SJSA1 (cell line): Measurements from ENCODE around the gene PHKG2. TPM values are rescaled to one million over a fixed set of nuclear protein-coding genes. Genes with fewer than 3 reads are reported as not detected.

ENCODE experiments used
- DNase-seq, 2 experiments: peaks; one replicate each; pipeline ENCODE4 v3.0.0-alpha.2; 2015 to 2020; ENCODE audit warnings: low spot score in 2 of 2, low read depth in 1 of 2
- H3K27ac ChIP-seq: fragments of 250-450 bp; sonication (Bioruptor Pico); 2 replicates; pipeline ENCODE4 v1.5.1; 2020; ENCODE audit warnings: mild to moderate bottlenecking, moderate library complexity
- H3K27me3 ChIP-seq: fragments of 250-450 bp; sonication (Bioruptor Pico); replicated peaks from 2 replicates; pipeline ENCODE4 v1.5.1; 2020; ENCODE audit warnings: mild to moderate bottlenecking, moderate library complexity
- H3K36me3 ChIP-seq: fragments of 250-450 bp; sonication (Bioruptor Pico); 2 replicates; pipeline ENCODE4 v1.5.1; 2020; ENCODE audit warnings: mild to moderate bottlenecking
- H3K4me1 ChIP-seq: fragments of 250-450 bp; sonication (Bioruptor Pico); replicated peaks from 2 replicates; pipeline ENCODE4 v1.6.1; 2021; ENCODE audit warnings: mild to moderate bottlenecking
- H3K4me3 ChIP-seq: fragments of 250-450 bp; sonication (Bioruptor Pico); 2 replicates; pipeline ENCODE4 v1.5.1; 2020; ENCODE audit warnings: mild to moderate bottlenecking
- H3K9me3 ChIP-seq: fragments of 250-450 bp; sonication (Bioruptor Pico); replicated peaks from 2 replicates; pipeline ENCODE4 v1.5.1; 2020; ENCODE audit warnings: mild to moderate bottlenecking
- total RNA-seq: library from RNA; depleted of rRNA; stranded (reverse); fragments of >200 nt; shearing (Covaris generic); gene quantifications from 2 replicates; pipeline ENCODE4 v1.2.3, GENCODE V29; 2014

The PHKG2 gene
- total RNA-seq, 1 experiment from 2014 or later, result 35.3 TPM

- Histone ChIP-seq H3K27ac (no peak overlapping the region), H3K36me3 (peaks cover 85% of the 10 kb centered on the region)
These were observed 9.0 kb upstream of the PHKG2 start for GRCh38 chr16:30738984-30739951.

GRCh38 chr16:30740364-30741251 lies 7.6 kb upstream of the PHKG2 start:
- no peak overlapping the region for H3K4me3 ChIP-seq
- DNase-seq, result peak; percentile 28 to 67

More at GRCh38 chr16:30738984-30739951, 9.0 kb upstream of the PHKG2 start:
- H3K9me3 ChIP-seq, result no peaks in the 10 kb centered on the region
- no peaks in the 10 kb centered on the region for H3K27me3 ChIP-seq
- no peak overlapping the region for H3K4me3 ChIP-seq
- no peak for DNase-seq
- H3K4me1 ChIP-seq, result peaks cover 24% of the 10 kb centered on the region

GRCh38 chr16:30741461-30741914 lies 6.7 kb upstream of the PHKG2 start:
- Histone ChIP-seq H3K36me3 (peaks cover 74% of the 10 kb centered on the region), H3K9me3 (no peaks in the 10 kb centered on the region), H3K4me3 (no peak overlapping the region), H3K27ac (peak overlapping the region; percentile 68), H3K4me1 (peaks cover 24% of the 10 kb centered on the region), H3K27me3 (no peaks in the 10 kb centered on the region)
- DNase-seq, result peak; percentile 73 to 81

More at GRCh38 chr16:30740364-30741251, 7.6 kb upstream of the PHKG2 start:
- Histone ChIP-seq H3K36me3 (peaks cover 83% of the 10 kb centered on the region), H3K4me1 (peaks cover 24% of the 10 kb centered on the region), H3K27me3 (no peaks in the 10 kb centered on the region), H3K9me3 (no peaks in the 10 kb centered on the region), H3K27ac (peak overlapping the region; percentile 68)

- Histone ChIP-seq H3K27me3 (no peaks in the 10 kb centered on the region), H3K4me1 (peaks cover 30% of the 10 kb centered on the region), H3K9me3 (no peaks in the 10 kb centered on the region), H3K36me3 (peaks cover 52% of the 10 kb centered on the region), H3K27ac (no peak overlapping the region), H3K4me3 (no peak overlapping the region)
- DNase-seq, result no peak
These were observed 4.5 kb upstream of the PHKG2 start for GRCh38 chr16:30743716-30744115.

GRCh38 chr16:30744183-30744582 lies 4.0 kb upstream of the PHKG2 start:
- peaks cover 31% of the 10 kb centered on the region for H3K4me1 ChIP-seq
- H3K9me3 ChIP-seq, result no peaks in the 10 kb centered on the region
- no peaks in the 10 kb centered on the region for H3K27me3 ChIP-seq
- H3K4me3 ChIP-seq, result no peak overlapping the region
- H3K36me3 ChIP-seq, result peaks cover 48% of the 10 kb centered on the region
- DNase-seq, result no peak
- no peak overlapping the region for H3K27ac ChIP-seq

- Histone ChIP-seq H3K4me3 (no peak overlapping the region), H3K27me3 (no peaks in the 10 kb centered on the region), H3K27ac (no peak overlapping the region), H3K9me3 (no peaks in the 10 kb centered on the region), H3K36me3 (peaks cover 50% of the 10 kb centered on the region), H3K4me1 (peaks cover 30% of the 10 kb centered on the region)
- DNase-seq, result no peak
These were observed 3.1 kb upstream of the PHKG2 start for GRCh38 chr16:30745082-30745481.

- H3K27me3 ChIP-seq, result no peaks in the 10 kb centered on the region
- H3K9me3 ChIP-seq, result no peaks in the 10 kb centered on the region
- no peak for DNase-seq
- H3K36me3 ChIP-seq, result peaks cover 53% of the 10 kb centered on the region
- H3K4me3 ChIP-seq, result no peak overlapping the region
- H3K4me1 ChIP-seq, result peaks cover 14% of the 10 kb centered on the region
- no peak overlapping the region for H3K27ac ChIP-seq
These were observed 1.5 kb upstream of the PHKG2 start for GRCh38 chr16:30746638-30747175.

GRCh38 chr16:30747331-30747730 lies 894 bp upstream of the PHKG2 start:
- Histone ChIP-seq H3K9me3 (no peaks in the 10 kb centered on the region), H3K27me3 (no peaks in the 10 kb centered on the region), H3K36me3 (peaks cover 51% of the 10 kb centered on the region), H3K4me3 (no peak overlapping the region), H3K4me1 (peaks cover 10% of the 10 kb centered on the region), H3K27ac (peak overlapping the region; percentile 50)
- peak in 1 of 2 experiments; percentile 21 for DNase-seq

GRCh38 chr16:30748634-30749445 lies 615 bp downstream of the PHKG2 start:
- H3K27me3 ChIP-seq, result no peaks in the 10 kb centered on the region
- H3K4me1 ChIP-seq, result peaks cover 10% of the 10 kb centered on the region
- H3K9me3 ChIP-seq, result no peaks in the 10 kb centered on the region
- no peak overlapping the region for H3K27ac ChIP-seq
- H3K4me3 ChIP-seq, result peak overlapping the region; percentile 64
- peaks cover 52% of the 10 kb centered on the region for H3K36me3 ChIP-seq
- DNase-seq, result peak; percentile 15 to 66

GRCh38 chr16:30750201-30750600 lies 2.0 kb downstream of the PHKG2 start:
- Histone ChIP-seq H3K4me1 (peaks cover 10% of the 10 kb centered on the region), H3K36me3 (peaks cover 56% of the 10 kb centered on the region), H3K27me3 (no peaks in the 10 kb centered on the region), H3K4me3 (no peak overlapping the region), H3K9me3 (no peaks in the 10 kb centered on the region), H3K27ac (no peak overlapping the region)
- no peak for DNase-seq

GRCh38 chr16:30750876-30751465 lies 2.7 kb downstream of the PHKG2 start:
- no peak overlapping the region for H3K27ac ChIP-seq
- no peaks in the 10 kb centered on the region for H3K9me3 ChIP-seq
- H3K27me3 ChIP-seq, result no peaks in the 10 kb centered on the region
- peaks cover 10% of the 10 kb centered on the region for H3K4me1 ChIP-seq
- no peak overlapping the region for H3K4me3 ChIP-seq
- no peak for DNase-seq
- H3K36me3 ChIP-seq, result peaks cover 62% of the 10 kb centered on the region

GRCh38 chr16:30753596-30753995 lies 5.4 kb downstream of the PHKG2 start:
- peaks cover 81% of the 10 kb centered on the region for H3K36me3 ChIP-seq
- no peaks in the 10 kb centered on the region for H3K9me3 ChIP-seq
- no peaks in the 10 kb centered on the region for H3K27me3 ChIP-seq
- DNase-seq, result no peak
- H3K27ac ChIP-seq, result no peak overlapping the region
- H3K4me1 ChIP-seq, result peaks cover 4% of the 10 kb centered on the region; the same call in 1 of the 2 replicates
- no peak overlapping the region for H3K4me3 ChIP-seq
